ENCODE results near the gene DST.

DNA sequence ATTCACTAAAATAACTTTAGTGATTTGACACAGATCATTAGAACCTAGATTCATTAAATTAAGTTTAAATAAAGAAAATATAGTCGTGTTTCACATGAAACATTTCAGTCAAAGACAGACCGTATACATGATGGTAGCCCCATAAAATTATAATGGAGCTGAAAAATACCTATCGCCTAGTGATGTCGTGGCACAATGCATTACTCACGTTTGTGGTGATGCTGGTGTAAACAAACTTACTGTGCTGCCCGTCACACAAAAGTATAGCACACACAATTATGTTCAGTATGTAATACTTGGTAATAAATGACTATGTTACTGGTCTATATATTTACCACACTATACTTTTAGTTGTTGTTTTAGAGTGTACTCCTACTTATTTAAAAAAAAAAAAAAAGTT lies 17.3 kb downstream of the DST start:
- TF ChIP-seq CTCF (IDR thresholded peaks at IDR 0.05) (no peak), POLR2AphosphoS5 (IDR thresholded peaks at IDR 0.05) (no peak), POLR2A (IDR thresholded peaks at IDR 0.05; ENCODE audit: low read depth) (no peak)

All from esophagus muscularis mucosa (tissue), 3 donors.